ENCODE results near the gene SULT1A2. TPM values are rescaled to one million over a fixed set of nuclear protein-coding genes. Genes with fewer than 3 reads are reported as not detected.
A peak's percentile ranks its signal among the peaks of the same experiment; 100 is the strongest.
"Not testable (repeated sequence)": the region's sequence is repeated elsewhere in the genome, so short reads cannot be mapped to it uniquely, and the experiment has no call there.

The SULT1A2 gene
- total RNA-seq, 1 donor: 0.27 TPM

GRCh38 chr16:28609631-28610594, 13.1 kb upstream of the SULT1A2 start, which contains the start of gene SULT1A1:
Gene SULT1A1 (minus strand): TSS chr16:28610044. CDS start chr16:28608855, 1,189 bp downstream.
- peak in 2 of 3 donors; percentile 29 to 62 for DNase-seq (ENCODE audit: low read depth in 2 of 3, low spot score in 2 of 3)

DNA sequence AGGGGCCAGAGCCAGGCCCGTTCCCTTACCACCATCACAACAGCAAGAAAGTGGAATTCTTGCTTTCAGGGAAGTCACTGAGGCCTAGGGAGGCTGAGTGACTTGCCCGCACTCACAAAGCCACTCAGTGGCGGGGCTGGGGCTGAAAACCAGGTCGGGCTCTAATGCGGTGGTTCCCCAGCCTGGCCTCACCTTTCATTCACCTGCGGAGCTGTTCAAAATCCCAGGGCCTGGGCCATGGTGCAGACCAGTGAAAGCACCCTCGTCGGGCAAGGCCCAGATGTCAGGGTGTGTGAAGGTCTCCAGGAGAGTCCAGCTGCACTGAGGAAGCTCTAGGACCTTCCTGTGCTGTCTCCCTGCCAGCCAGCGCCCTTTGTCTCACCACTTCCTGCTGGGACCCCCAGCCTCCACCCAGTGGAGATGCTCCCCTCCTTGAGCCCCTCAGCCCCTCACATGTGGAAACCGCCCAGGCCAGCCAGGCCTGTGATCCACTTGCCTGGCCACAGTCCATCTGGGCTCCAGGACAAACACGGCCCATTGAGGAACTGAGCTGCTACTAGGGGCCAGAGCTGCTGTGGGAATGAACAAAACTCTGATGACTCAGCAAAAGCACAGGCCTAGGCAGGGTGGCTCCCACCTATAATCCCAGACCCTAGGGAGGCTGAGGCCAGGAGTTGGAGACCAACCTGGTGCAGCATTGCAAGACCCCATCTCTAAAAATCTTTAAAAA, 12.2 kb upstream of the SULT1A2 start:
- DNase-seq (ENCODE audit: low read depth in 2 of 3, low spot score in 2 of 3): not testable (repeated sequence)

- not testable (repeated sequence) for DNase-seq (ENCODE audit: low read depth in 2 of 3, low spot score in 2 of 3)
These were observed 11.6 kb upstream of the SULT1A2 start for GRCh38 chr16:28608496-28608808.

DNA sequence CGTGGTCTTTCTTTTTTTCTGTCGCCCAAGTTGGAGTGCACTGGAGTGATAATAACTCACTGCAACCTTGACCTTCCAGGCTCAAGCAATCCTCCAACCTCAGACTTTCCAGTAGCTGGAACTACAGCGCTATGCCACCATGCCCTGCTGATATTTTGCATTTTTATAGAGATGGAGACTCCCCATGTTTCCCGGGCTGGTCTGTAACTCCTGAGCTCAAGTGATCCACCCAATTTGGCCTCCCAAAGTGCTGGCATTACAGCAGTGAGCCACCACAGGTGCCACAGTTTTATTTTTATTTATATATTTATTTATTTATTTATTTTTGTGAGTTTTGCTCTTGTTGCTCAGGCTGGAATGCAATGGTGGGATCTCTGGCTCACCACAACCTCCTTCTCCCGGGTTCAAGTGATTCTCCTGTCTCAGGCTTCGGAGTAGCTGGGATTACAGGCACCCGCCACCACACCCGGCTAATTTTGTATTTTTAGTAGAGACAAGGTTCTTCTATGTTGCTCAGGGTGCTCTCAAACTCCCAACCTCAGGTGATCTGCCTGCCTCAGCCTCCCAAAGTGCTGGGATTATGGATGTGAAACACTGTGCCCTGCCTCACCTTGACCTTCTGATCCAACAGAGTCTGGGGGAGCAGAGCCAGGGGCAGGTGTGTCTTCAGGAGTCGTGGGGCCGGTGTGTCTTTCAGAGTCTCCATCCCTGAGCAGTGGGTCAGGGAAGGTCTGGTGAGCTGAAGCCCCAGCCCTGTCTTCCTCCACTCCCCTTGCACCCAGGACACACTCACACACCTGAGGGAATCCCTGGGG, 11.0 kb upstream of the SULT1A2 start:
- not testable (repeated sequence) for DNase-seq (ENCODE audit: low read depth in 2 of 3, low spot score in 2 of 3)

DNA sequence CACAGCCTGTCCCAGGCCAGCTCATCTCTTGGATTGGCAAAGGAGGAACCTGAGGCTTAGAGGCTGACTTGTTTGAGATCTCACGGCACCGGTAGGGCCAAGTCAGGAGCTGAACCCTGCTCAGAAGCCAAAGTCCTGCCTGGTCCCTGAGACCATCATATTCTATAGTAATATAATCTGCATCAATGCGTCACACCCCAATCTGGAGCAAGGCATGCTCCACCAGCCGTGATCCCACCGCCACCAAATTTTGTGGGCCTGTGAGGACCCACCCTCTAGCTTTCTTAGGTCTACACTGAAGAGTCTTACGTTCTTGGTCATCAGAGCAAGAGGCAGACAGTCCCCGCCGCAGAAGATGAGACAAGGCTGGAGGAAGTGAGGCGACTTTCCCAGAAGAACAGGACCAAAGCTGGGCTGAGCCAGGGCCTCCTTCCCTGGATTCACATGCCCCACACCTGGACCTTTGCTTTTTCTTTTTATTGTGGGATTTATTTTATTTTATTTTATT, 10.3 kb upstream of the SULT1A2 start:
- DNase-seq (ENCODE audit: low read depth in 2 of 3, low spot score in 2 of 3): no peak

DNA sequence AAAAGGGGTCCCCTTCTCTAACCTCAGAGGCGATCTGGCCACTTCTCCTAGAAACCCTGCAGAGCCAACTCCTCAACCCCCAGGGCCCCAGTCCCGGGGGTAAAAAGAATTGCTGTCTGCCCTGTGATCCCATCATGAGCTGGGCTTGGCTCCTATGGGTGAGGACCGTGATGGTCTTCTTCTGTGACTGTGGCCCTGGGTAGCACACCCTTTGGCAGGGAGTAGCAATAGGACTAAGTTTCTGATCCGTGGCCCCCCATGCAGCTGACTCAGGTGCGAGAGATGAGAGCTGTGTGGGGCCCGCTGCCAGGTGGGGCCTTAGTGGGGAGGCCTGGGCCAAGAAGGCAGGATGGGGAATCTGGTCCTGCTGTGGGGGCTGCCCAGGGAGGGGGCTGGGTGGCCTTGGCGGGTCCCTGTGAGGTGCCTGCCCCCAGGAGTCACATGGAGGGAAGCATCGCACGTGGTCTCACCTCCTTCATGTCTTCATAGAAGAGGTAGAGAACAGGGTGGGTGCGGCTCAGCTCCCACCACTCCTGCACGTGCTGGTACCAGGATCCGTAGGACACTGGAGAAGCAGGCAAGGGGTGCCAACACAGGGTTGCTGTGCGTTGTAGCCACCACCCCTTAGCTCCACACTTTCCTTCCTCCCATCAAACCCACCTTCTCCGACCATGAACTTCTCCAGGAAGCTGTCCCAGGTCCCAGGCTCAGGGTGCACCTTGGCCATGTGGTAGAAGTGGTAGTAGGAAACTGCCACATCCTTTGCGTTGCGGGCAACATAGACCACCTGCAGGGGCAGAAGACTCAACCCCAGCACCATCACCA, 9.7 kb upstream of the SULT1A2 start:
- no peak for DNase-seq (ENCODE audit: low read depth in 2 of 3, low spot score in 2 of 3)

GRCh38 chr16:28604186-28604565, 7.3 kb upstream of the SULT1A2 start:
- DNase-seq (ENCODE audit: low read depth in 2 of 3, low spot score in 2 of 3): no peak

DNA sequence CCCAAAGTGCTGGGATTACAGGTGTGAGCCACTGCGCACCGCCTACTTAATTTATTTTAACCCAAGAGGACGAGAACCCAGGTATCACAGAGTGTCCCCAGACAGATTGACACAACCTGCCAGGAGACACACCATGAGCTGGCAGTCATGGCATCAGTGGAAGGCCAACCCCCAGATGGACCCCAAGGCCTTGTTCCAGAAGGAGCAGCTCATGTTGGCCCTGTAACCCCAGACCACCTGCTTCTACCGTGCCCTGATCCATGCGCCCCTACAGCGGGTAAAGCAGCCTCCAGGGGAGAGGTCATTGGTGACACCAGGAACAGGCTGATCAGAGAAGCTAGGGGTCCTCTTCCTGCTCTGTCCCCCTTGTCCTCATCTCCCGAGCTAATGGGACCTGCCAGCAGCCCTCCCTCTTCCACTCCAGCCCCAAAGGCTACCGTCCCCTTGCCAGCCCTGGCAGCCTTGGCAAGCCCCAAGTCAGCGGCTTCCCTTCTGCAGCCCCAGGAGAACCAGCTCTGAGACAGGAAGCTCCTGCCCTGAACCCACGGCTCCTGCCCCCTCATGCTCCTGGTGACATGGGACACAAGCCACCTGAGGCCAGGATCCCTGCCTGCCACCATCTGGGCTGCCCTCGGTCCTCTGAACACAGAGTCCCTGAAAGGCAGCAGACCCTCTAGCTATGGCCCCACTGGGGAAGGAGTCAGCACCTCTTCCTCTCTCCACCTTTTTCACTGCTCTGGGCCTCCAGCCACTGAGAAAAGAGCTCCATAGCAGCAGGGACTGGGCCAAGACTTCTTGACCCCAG, 6.7 kb upstream of the SULT1A2 start:
- no peak for DNase-seq (ENCODE audit: low read depth in 2 of 3, low spot score in 2 of 3)

- DNase-seq (ENCODE audit: low read depth in 2 of 3, low spot score in 2 of 3): no peak
These were observed 5.7 kb upstream of the SULT1A2 start for GRCh38 chr16:28602529-28602928.

- not testable (repeated sequence) for DNase-seq (ENCODE audit: low read depth in 2 of 3, low spot score in 2 of 3)
These were observed 5.2 kb upstream of the SULT1A2 start for GRCh38 chr16:28602062-28602461.

DNA sequence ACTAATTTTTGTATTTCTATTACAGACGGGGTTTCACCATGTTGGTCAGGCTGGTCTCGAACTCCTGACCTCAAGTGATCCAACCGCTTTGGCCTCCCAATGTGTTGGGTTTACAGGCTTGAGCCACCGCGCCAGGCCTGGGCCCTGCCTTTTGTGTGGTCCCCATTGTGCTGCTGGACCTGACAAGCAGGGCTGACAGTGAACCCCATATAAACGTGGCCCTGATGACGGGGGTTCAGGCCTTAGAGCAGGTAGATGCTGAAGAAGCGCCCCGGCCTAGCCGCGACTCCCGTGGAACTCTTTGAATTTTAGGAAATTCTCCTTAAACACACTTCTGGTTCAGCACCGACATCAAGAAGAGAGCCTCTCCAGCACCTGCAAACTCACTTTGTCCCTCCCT, 4.7 kb upstream of the SULT1A2 start:
- not testable (repeated sequence) for DNase-seq (ENCODE audit: low read depth in 2 of 3, low spot score in 2 of 3)

GRCh38 chr16:28600965-28601364, 4.1 kb upstream of the SULT1A2 start:
- DNase-seq (ENCODE audit: low read depth in 2 of 3, low spot score in 2 of 3): not testable (repeated sequence)

DNA sequence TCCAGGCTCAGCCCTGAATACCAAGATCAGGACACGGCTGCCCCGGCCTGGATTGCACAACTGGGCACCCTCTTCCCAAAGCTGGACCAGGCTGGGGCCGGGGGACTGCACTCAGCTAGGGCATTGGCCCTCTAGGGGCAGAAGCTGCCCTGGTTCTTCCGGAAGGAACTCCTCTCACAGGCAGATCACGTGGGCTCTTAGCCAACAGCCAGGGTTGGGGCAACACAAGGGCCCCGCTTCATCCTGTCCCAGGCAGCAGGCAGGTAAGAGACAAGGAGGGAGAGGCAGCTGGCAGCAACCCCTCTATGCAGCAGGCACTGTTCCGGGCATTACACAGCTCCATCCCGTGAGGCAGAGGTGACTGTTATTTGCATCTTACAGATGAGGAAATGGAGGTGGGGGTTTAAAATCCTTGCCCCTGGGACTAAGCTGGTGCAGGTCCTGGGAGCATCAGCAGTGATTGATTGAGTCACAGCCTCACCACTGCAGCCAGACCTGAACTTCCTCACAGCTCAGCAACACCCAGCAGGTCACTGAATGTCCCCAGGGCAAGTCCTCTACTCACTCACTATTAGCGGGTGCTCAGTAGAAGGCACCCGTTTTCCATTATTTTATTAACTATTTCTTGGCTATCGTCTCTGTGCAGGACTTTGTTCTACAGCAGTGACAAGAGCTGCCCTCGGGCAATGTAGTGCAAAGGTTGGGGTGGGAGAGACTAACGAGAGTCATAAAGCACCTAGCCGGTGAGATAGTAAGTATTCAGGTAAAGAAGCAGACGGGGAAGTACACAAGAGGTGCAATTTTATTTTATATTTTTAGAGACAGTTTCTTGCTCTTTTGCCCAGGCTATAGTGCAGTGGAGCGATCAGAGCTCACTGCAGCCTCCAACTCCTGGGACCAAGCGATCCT, 2.8 kb upstream of the SULT1A2 start:
- not testable (repeated sequence) for DNase-seq (ENCODE audit: low read depth in 2 of 3, low spot score in 2 of 3)

GRCh38 chr16:28597692-28598261, 927 bp upstream of the SULT1A2 start:
- DNase-seq (ENCODE audit: low read depth in 2 of 3, low spot score in 2 of 3): peak in 2 of 3 donors; percentile 40 to 67

- no peak for DNase-seq (ENCODE audit: low read depth in 2 of 3, low spot score in 2 of 3)
These were observed 677 bp downstream of the SULT1A2 start for GRCh38 chr16:28596115-28596630.

DNA sequence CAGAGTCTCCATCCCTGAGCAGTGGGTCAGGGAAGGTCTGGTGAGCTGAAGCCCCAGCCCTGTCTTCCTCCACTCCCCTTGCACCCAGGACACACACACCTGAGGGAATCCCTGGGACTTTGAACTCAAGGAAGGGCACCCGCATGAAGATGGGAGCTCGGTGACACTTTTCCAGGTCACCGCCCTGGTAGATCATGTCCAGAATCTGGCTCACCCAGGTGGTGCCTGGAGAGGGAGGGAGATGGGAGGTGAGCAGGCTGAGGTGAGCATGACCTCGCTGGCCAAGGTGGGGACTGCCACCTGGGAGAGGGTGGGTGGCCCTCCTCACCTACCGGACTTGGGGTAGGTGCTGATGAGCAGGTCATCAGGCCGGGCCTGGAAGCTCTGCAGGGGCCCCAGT, 1.4 kb downstream of the SULT1A2 start:
- DNase-seq (ENCODE audit: low read depth in 2 of 3, low spot score in 2 of 3): not testable (repeated sequence)

DNA sequence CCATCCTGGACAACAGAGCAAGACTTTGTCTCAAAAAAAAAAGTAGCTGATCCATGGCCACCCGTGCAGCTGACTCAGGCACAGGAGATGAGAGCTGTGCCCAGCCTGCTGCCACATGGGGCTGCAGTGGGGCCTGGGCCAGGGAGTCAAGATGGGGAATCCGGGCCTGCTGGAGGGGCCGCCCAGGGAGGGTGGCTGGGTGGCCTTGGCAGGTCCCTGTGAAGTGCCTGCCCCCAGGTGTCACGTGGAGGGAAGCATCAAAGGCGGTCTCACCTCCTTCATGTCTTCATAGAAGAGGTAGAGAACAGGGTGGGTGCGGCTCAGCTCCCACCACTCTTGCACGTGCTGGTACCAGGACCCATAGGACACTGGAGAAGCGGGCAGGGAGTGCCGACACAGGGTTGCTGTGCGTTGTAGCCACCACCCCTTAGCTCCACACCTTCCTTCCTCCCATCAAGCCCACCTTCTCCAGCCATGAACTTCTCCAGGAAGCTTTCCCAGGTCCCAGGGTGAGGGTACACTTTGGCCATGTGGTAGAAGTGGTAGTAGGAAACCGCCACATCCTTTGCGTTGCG, 3.8 kb downstream of the SULT1A2 start:
- DNase-seq (ENCODE audit: low read depth in 2 of 3, low spot score in 2 of 3): no peak
